GM12874 (cell line): ENCODE results near the gene NEDD9.

Source experiments
- CTCF ChIP-seq: IDR thresholded peaks from 2 replicates; pipeline ENCODE4 v1.5.1; 2011; ENCODE audit warnings: low read depth, mild to moderate bottlenecking, control low read depth, low read length, moderate library complexity; ENCODE audit not compliant: insufficient read depth

The NEDD9 gene

GRCh38 chr6:11212664-11213063, 19.8 kb downstream of the NEDD9 start:
- TF ChIP-seq CTCF, result no peak

GRCh38 chr6:11211254-11211653, 21.2 kb downstream of the NEDD9 start:
- TF ChIP-seq CTCF, result no peak

GRCh38 chr6:11210386-11211138, 21.9 kb downstream of the NEDD9 start:
- TF ChIP-seq CTCF, result no peak

DNA sequence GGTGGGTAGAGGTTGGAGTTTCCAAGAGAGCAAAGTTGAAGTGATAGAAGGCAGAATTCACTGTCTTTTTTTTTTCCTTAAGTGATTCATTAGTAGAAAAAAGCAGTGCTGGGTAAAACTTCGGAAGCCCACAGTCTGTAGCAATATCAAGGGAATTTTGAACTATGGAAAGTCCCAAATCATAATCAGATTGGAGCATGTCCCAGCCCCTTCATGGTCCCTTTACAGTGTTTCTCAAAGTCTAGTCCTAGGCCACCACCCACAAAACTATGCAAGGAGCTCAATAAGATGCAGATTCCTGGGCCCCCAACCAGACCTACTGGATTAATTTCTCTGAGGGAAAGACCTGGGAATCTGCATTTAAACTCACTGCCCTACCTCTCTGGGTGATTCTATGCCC, 22.6 kb downstream of the NEDD9 start:
- TF ChIP-seq CTCF, result no peak

- TF ChIP-seq CTCF, result no peak
Observed at GRCh38 chr6:11209369-11209768, 23.1 kb downstream of the NEDD9 start.

- no peak for TF ChIP-seq CTCF
Observed at GRCh38 chr6:11208854-11209253, 23.6 kb downstream of the NEDD9 start.

- no peak for TF ChIP-seq CTCF
Observed at GRCh38 chr6:11208267-11208666, 24.2 kb downstream of the NEDD9 start.
